SH-SY5Y (cell line): ENCODE measurements around the gene REC114.

Source experiments
- GATA2 ChIP-seq: IDR thresholded peaks from 2 replicates; pipeline ENCODE4 v1.6.1; 2011; ENCODE audit warnings: mild to moderate bottlenecking, low read depth, low read length
- GATA3 ChIP-seq: IDR thresholded peaks from 2 replicates; pipeline ENCODE4 v1.6.1; 2011; ENCODE audit warnings: low read depth, mild to moderate bottlenecking, low read length, moderate library complexity

GRCh38 chr15:73540161-73540560 is 97.2 kb downstream of the REC114 start:
- TF ChIP-seq GATA2 (no peak), GATA3 (no peak)
